Measurements from ENCODE around the gene UBA52.

- TF ChIP-seq POLR2A (IDR thresholded peaks at IDR 0.05) = no peak
- TF ChIP-seq, protein P1, sequence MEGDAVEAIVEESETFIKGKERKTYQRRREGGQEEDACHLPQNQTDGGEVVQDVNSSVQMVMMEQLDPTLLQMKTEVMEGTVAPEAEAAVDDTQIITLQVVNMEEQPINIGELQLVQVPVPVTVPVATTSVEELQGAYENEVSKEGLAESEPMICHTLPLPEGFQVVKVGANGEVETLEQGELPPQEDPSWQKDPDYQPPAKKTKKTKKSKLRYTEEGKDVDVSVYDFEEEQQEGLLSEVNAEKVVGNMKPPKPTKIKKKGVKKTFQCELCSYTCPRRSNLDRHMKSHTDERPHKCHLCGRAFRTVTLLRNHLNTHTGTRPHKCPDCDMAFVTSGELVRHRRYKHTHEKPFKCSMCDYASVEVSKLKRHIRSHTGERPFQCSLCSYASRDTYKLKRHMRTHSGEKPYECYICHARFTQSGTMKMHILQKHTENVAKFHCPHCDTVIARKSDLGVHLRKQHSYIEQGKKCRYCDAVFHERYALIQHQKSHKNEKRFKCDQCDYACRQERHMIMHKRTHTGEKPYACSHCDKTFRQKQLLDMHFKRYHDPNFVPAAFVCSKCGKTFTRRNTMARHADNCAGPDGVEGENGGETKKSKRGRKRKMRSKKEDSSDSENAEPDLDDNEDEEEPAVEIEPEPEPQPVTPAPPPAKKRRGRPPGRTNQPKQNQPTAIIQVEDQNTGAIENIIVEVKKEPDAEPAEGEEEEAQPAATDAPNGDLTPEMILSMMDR (IDR thresholded peaks at IDR 0.05) = no peak
- TF ChIP-seq POLR2AphosphoS5 (IDR thresholded peaks at IDR 0.05) = no peak
Measured at GRCh38 chr19:18605546-18606280, 34.1 kb downstream of the UBA52 start.
